Endothelial cell of umbilical vein (primary cell): ENCODE data around the gene PLCH1. TPM values are rescaled to one million over a fixed set of nuclear protein-coding genes. Genes with fewer than 3 reads are reported as not detected.

Experiments
- BruUV-seq: library from RNA; stranded (reverse); fragments of 400-500 nt; replicated peaks from 2 replicates; lab custom pipeline; 2021; lab: Mats Ljungman, UMichigan
- CTCF ChIA-PET: fragments of 300-600, 350-600 bp; sonication (Branson Sonifier 250); formaldehyde crosslinking; loops from one replicate; lab custom pipeline; 2021; ENCODE audit warnings: antibody characterized with exemption, inconsistent platforms; lab: Charles Lee
- POLR2A ChIA-PET: fragments of 300-600, 350-600 bp; sonication (Branson Sonifier 250); formaldehyde crosslinking; loops from one replicate; lab custom pipeline; 2021; ENCODE audit warnings: antibody characterized with exemption, inconsistent platforms; lab: Charles Lee
- DNase-seq: peaks from one replicate; pipeline ENCODE4 v3.0.0-alpha.2; 2011; ENCODE audit warnings: low read depth, low spot score
- FAIRE-seq: peaks from 2 replicates; lab custom pipeline; 2011; peaks lifted over from hg19 to GRCh38; lab: Jason Lieb, UNC
- H2AFZ ChIP-seq: 2 replicates; pipeline ENCODE4 v1.6.0; 2012; ENCODE audit warnings: low read depth, low read length, control low read depth, inconsistent platforms
- H3K27ac ChIP-seq: 2 replicates; pipeline ENCODE4 v1.5.1; 2011; ENCODE audit warnings: low read depth, mild to moderate bottlenecking, control low read depth, low read length, moderate library complexity; ENCODE audit not compliant: insufficient read depth
- H3K27me3 ChIP-seq, 2 experiments: 2 replicates each; pipeline versions ENCODE4 v1.6.0 to v1.6.1; 2011; ENCODE audit warnings: low read length in 2 of 2, mixed read lengths in 1 of 2; ENCODE audit not compliant: control insufficient read depth in 2 of 2, insufficient read depth in 2 of 2
- H3K36me3 ChIP-seq, 2 experiments: 2 replicates in 1 of 2; 3 replicates in 1 of 2; pipeline ENCODE4 v1.5.1; 2011; ENCODE audit warnings: low read length in 2 of 2, mild to moderate bottlenecking in 1 of 2, moderate library complexity in 1 of 2; ENCODE audit not compliant: control insufficient read depth in 2 of 2, insufficient read depth in 2 of 2; ENCODE audit errors: extremely low read depth in 1 of 2
- H3K4me1 ChIP-seq: 3 replicates; pipeline ENCODE4 v1.5.1; 2011; ENCODE audit warnings: mild to moderate bottlenecking, low read length; ENCODE audit not compliant: control insufficient read depth, insufficient read depth; ENCODE audit errors: extremely low read depth
- H3K4me2 ChIP-seq: 2 replicates; pipeline ENCODE4 v1.6.1; 2011; ENCODE audit warnings: low read length, control low read depth, mixed read lengths; ENCODE audit not compliant: insufficient read depth
- H3K4me3 ChIP-seq, 3 experiments: fragments of 200-600 bp in 1 of 3; sonication (generic), shearing (Covaris generic) in 1 of 3; replicated peaks in 1 of 3; 2 replicates each; pipeline ENCODE4 v1.5.1; 2011 to 2016; ENCODE audit warnings: control low read depth in 3 of 3, low read length in 3 of 3, mild to moderate bottlenecking in 2 of 3, inconsistent platforms in 1 of 3, low read depth in 1 of 3, moderate library complexity in 1 of 3; ENCODE audit not compliant: insufficient read depth in 1 of 3
- H3K79me2 ChIP-seq: 2 replicates; pipeline ENCODE4 v1.6.0; 2012; ENCODE audit warnings: low read length, inconsistent platforms; ENCODE audit not compliant: control insufficient read depth, insufficient read depth
- H3K9ac ChIP-seq: replicated peaks from 2 replicates; pipeline ENCODE3; 2011; ENCODE audit warnings: low read length, control low read depth; ENCODE audit not compliant: insufficient read depth; ENCODE audit errors: extremely low read depth
- H3K9me1 ChIP-seq: replicated peaks from 3 replicates; pipeline ENCODE4 v1.6.0; 2011; ENCODE audit warnings: mild to moderate bottlenecking, low read length; ENCODE audit not compliant: control insufficient read depth, insufficient read depth; ENCODE audit errors: extremely low read depth
- H3K9me3 ChIP-seq: replicated peaks from 2 replicates; pipeline ENCODE4 v1.5.1; 2012; ENCODE audit warnings: low read length, inconsistent platforms; ENCODE audit not compliant: control insufficient read depth, insufficient read depth
- H4K20me1 ChIP-seq: replicated peaks from 2 replicates; pipeline ENCODE3; 2011; ENCODE audit warnings: mild to moderate bottlenecking, low read length; ENCODE audit not compliant: control insufficient read depth, insufficient read depth; ENCODE audit errors: extremely low read depth
- EZH2 ChIP-seq: IDR thresholded peaks from 2 replicates; pipeline ENCODE4 v1.6.1; 2012; ENCODE audit warnings: borderline replicate concordance, low read depth, mild to moderate bottlenecking, moderate library complexity, low read length, inconsistent platforms; ENCODE audit not compliant: severe bottlenecking
- FOS ChIP-seq: IDR thresholded peaks from 2 replicates; pipeline ENCODE4 v1.6.1; 2011; ENCODE audit warnings: mild to moderate bottlenecking, low read length, moderate library complexity, borderline replicate concordance; ENCODE audit not compliant: insufficient read depth
- GATA2 ChIP-seq: IDR thresholded peaks from 2 replicates; pipeline ENCODE4 v1.7.0; 2011; ENCODE audit warnings: low read depth, mild to moderate bottlenecking, moderate library complexity, mixed read lengths, low read length; ENCODE audit not compliant: insufficient read length, insufficient read depth
- JUN ChIP-seq: IDR thresholded peaks from 2 replicates; pipeline ENCODE4 v1.6.1; 2011; ENCODE audit warnings: borderline replicate concordance, low read depth; ENCODE audit not compliant: insufficient read length, insufficient read depth
- MYC ChIP-seq: IDR thresholded peaks from one replicate; pipeline ENCODE4 v1.6.1; 2011; ENCODE audit warnings: mild to moderate bottlenecking, low read depth, low read length
- POLR2A ChIP-seq: IDR thresholded peaks from 2 replicates; pipeline ENCODE4 v1.6.1; 2012; ENCODE audit warnings: low read depth, mild to moderate bottlenecking, control low read depth, low read length
- POLR2AphosphoS5 ChIP-seq: IDR thresholded peaks from 2 replicates; pipeline ENCODE4 v1.6.1; 2012; ENCODE audit warnings: low read depth, mild to moderate bottlenecking, control low read depth, low read length, moderate library complexity; ENCODE audit not compliant: insufficient read depth
- dilution Hi-C: fragments of 300-500 bp; cut with MboI; formaldehyde crosslinking; loops from one replicate; pipeline ENCODE4 v1.15.0; 2019; ENCODE audit warnings: low sequenced_read_pairs; ENCODE audit not compliant: extremely low pct_ligation_motif_present
- intact Hi-C: fragments of 100-400 bp; cut with micrococcal nuclease; formaldehyde crosslinking; loops from one replicate; pipeline ENCODE4 v1.10.0; 2022
- polyA plus RNA-seq, 4 experiments: library from polyadenylated mRNA; depleted of rRNA in 3 of 4; stranded (reverse) in 3 of 4; unstranded in 1 of 4; fragments of >200 nt; gene quantifications; 2 replicates each; pipeline versions ENCODE4 v1.2.1 to v1.2.3, GENCODE V29; 2011 to 2012; ENCODE audit warnings: missing spikeins in 1 of 4
- total RNA-seq: library from RNA; stranded (reverse); gene quantifications from 2 replicates; pipeline ENCODE4 v1.2.3, GENCODE V29; 2021
- TF ChIP-seq, protein P1 (sequence below), 2 donors: IDR thresholded peaks; 1 replicate in 1 of 2; 2 replicates in 1 of 2; pipeline ENCODE4 v1.5.1; 2011; ENCODE audit warnings: low read length in 2 of 2, mild to moderate bottlenecking in 2 of 2, moderate library complexity in 2 of 2, control low read depth in 1 of 2, inconsistent platforms in 1 of 2, low read depth in 1 of 2; ENCODE audit not compliant: insufficient read depth in 1 of 2; ENCODE audit errors: extremely low read depth in 1 of 2
- TF ChIP-seq, protein P2 (sequence below): IDR thresholded peaks from 2 replicates; pipeline ENCODE4 v1.6.1; 2011; ENCODE audit not compliant: insufficient read depth, insufficient read length

Gene PLCH1
- total and polyA plus RNA-seq, 2 donors (not counting 3 experiments of a cell fraction or from before 2014, with no cell fraction given): 0.03 TPM; not detected in 1

DNA sequence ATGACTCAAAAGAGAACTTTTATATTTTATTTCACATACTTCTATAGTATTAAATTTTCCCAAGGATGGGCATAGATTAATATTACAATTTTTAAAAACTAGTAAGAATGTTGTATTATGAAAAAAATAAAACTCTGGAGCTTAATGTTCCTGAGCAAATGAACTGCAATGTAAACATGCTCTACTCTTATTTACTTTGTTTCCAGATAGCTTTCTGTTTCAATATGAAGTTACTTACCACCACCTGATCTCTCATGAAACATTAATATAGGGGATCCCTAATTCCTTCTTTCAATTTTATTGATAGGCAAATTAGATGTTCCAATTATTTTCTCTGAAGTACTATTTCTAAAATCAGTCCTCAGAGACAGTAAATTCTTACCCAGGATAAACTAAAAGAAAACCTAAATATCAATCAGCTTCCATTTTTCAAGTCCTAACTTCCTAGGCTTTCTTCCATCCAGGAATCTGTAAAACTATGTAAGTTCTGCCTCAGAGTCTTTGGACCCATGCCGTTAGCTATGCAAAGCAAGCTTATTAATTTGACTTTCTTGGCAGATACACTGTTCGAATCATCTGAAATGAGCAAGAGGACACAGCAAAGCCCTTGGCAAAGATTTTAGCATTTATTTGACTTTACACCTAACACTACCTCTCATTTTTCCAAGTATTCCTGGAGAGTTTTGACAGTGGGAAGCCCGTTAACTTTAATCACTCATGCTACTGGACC lies 93.2 kb downstream of the PLCH1 start:
- CTCF ChIA-PET: interaction anchor here (1.0 kb wide), 1 partner anchor 50 kb away, joined by 3 read pairs; no protein-coding TSS in a partner anchor
- intact Hi-C loops: no loop called here
- POLR2A ChIA-PET: no interaction called here
- dilution Hi-C loops: no loop called here
- Histone ChIP-seq H3K9me3 (no peaks in the 10 kb centered on the region), H3K4me3 (no peak overlapping the region), H3K4me2 (no peak overlapping the region), H3K27me3 (peaks cover 0 to 3% of the 10 kb centered on the region in 2 experiments), H3K4me1 (no peaks in the 10 kb centered on the region), H2AFZ (no peak overlapping the region), H3K27ac (no peak overlapping the region), H3K9ac (no peak overlapping the region), H3K36me3 (no peaks in the 10 kb centered on the region), H3K79me2 (no peaks in the 10 kb centered on the region), H4K20me1 (no peaks in the 10 kb centered on the region), H3K9me1 (no peaks in the 10 kb centered on the region)
- DNase-seq: no peak
- BruUV-seq: no TSS peak
- TF ChIP-seq FOS: no peak
- FAIRE-seq: no peak

DNA sequence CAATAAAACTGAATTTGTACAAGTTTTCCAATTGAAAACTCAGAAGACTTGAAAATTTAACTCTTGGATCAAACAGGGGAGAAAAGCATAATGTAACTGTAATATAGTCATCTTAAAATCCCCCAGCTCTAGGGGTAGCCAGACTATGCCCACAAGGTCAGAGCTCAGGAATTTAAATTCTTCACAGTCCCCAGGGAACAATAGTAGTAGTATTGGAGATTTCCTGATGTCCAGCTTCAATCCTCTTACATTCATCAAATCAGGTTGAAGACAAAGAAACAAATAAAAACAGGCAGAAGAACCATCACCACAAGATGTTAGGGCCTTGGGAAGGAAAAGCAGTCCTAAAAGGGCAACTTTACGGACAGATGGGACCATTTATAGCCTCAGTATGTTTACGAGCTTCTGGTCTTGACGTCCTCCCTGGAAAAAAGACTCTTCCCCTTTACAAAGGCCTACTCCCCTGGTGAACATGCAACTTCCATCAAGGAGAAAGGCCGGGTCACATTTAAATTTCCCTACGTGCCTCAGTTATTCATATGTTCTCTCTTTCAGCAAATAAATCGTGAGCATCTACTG lies 96.8 kb downstream of the PLCH1 start:
- Histone ChIP-seq H3K9me1 (no peaks in the 10 kb centered on the region), H3K27ac (no peak overlapping the region), H4K20me1 (no peaks in the 10 kb centered on the region), H3K4me2 (no peak overlapping the region), H3K79me2 (no peaks in the 10 kb centered on the region), H3K9me3 (no peaks in the 10 kb centered on the region), H3K9ac (no peak overlapping the region), H3K4me1 (no peaks in the 10 kb centered on the region), H2AFZ (no peak overlapping the region), H3K4me3 (no peak overlapping the region), H3K27me3 (peaks cover 0 to 3% of the 10 kb centered on the region in 2 experiments), H3K36me3 (no peaks in the 10 kb centered on the region)
- BruUV-seq: no TSS peak
- intact Hi-C loops: no loop called here
- ChIA-PET POLR2A (no interaction called here), CTCF (interaction anchor here (0.7 to 1.1 kb wide), 2 partner anchors 54 to 296 kb away, joined by 3 read pairs; no protein-coding TSS in a partner anchor)
- TF ChIP-seq FOS (no peak), MYC (no peak), GATA2 (no peak), EZH2 (no peak), POLR2A (no peak), POLR2AphosphoS5 (no peak), JUN (no peak)
- TF ChIP-seq, protein P1, sequence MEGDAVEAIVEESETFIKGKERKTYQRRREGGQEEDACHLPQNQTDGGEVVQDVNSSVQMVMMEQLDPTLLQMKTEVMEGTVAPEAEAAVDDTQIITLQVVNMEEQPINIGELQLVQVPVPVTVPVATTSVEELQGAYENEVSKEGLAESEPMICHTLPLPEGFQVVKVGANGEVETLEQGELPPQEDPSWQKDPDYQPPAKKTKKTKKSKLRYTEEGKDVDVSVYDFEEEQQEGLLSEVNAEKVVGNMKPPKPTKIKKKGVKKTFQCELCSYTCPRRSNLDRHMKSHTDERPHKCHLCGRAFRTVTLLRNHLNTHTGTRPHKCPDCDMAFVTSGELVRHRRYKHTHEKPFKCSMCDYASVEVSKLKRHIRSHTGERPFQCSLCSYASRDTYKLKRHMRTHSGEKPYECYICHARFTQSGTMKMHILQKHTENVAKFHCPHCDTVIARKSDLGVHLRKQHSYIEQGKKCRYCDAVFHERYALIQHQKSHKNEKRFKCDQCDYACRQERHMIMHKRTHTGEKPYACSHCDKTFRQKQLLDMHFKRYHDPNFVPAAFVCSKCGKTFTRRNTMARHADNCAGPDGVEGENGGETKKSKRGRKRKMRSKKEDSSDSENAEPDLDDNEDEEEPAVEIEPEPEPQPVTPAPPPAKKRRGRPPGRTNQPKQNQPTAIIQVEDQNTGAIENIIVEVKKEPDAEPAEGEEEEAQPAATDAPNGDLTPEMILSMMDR (IDR thresholded peaks at IDR 0.05; ENCODE audit: extremely low read depth in 1 of 2, insufficient read depth in 1 of 2, low read depth in 1 of 2, low read length in 2 of 2): no peak
- TF ChIP-seq, protein P2, sequence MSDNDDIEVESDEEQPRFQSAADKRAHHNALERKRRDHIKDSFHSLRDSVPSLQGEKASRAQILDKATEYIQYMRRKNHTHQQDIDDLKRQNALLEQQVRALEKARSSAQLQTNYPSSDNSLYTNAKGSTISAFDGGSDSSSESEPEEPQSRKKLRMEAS: no peak
- DNase-seq: no peak
- no peak for FAIRE-seq
- dilution Hi-C loops: no loop called here
